ENCODE results near the gene BTNL3.

- TF ChIP-seq CTCF (IDR thresholded peaks at IDR 0.05) (no peak), POLR2AphosphoS5 (IDR thresholded peaks at IDR 0.05) (no peak)
Observed at GRCh38 chr5:181041043-181041442, 52.4 kb downstream of the BTNL3 start.
